Right atrium auricular region (tissue), 2 donors: Measurements from ENCODE around the gene RABL3. TPM values are rescaled to one million over a fixed set of nuclear protein-coding genes. Genes with fewer than 3 reads are reported as not detected.

Experiments used
- DNase-seq: peaks from one replicate; pipeline ENCODE4 v3.0.0-alpha.2; 2019; ENCODE audit warnings: low spot score
- H3K27ac ChIP-seq, 2 donors: fragments of 200-600 bp; sonication (generic); 1 replicate in 1 of 2; 2 replicates in 1 of 2; pipeline ENCODE4 v1.5.1; 2016 to 2019
- H3K27me3 ChIP-seq, 2 donors: fragments of 200-600 bp; sonication (generic); one replicate each; pipeline versions ENCODE4 v1.5.1 to v1.6.0; 2017 to 2019
- H3K36me3 ChIP-seq: fragments of 200-600 bp; sonication (generic); one replicate; pipeline ENCODE4 v1.5.1; 2016
- H3K4me1 ChIP-seq, 2 donors: fragments of 200-600 bp; sonication (generic); one replicate each; pipeline versions ENCODE4 v1.5.1 to v1.6.0; 2017 to 2019
- H3K4me3 ChIP-seq, 2 donors: fragments of 200-600 bp; sonication (generic); 1 replicate in 1 of 2; 2 replicates in 1 of 2; pipeline ENCODE4 v1.5.1; 2017 to 2019; ENCODE audit warnings: mild to moderate bottlenecking in 1 of 2, moderate library complexity in 1 of 2
- H3K9me3 ChIP-seq, 2 donors: fragments of 200-600 bp; sonication (generic); one replicate each; pipeline ENCODE4 v1.5.1; 2019
- CTCF ChIP-seq, 2 donors: fragments of 200-600 bp; sonication (generic); IDR thresholded peaks; one replicate each; pipeline ENCODE4 v1.5.1; 2019; ENCODE audit warnings: antibody characterized with exemption in 2 of 2
- total RNA-seq, 2 donors: library from RNA; depleted of rRNA; stranded (reverse); fragments of >200 nt; gene quantifications; one replicate each; pipeline ENCODE4 v1.1.0, GENCODE V29; 2016

Gene RABL3
- total RNA-seq, 2 donors from 2014 or later: 7.6 to 14.2 TPM

GRCh38 chr3:120637851-120638559 lies 104.3 kb downstream of the RABL3 start:
- H3K27me3 ChIP-seq: no peaks in the 10 kb centered on the region
- no peaks in the 10 kb centered on the region for H3K4me1 ChIP-seq
- no peaks in the 10 kb centered on the region for H3K9me3 ChIP-seq
- H3K27ac ChIP-seq: no peak overlapping the region
- no peak overlapping the region for H3K4me3 ChIP-seq
- no peak for DNase-seq
- no peaks in the 10 kb centered on the region for H3K36me3 ChIP-seq
- no peak for TF ChIP-seq CTCF (IDR thresholded peaks at IDR 0.05)

GRCh38 chr3:120636795-120637401 lies 105.4 kb downstream of the RABL3 start:
- Histone ChIP-seq H3K4me3 (no peak overlapping the region), H3K9me3 (no peaks in the 10 kb centered on the region), H3K27ac (no peak overlapping the region), H3K27me3 (no peaks in the 10 kb centered on the region), H3K36me3 (no peaks in the 10 kb centered on the region), H3K4me1 (no peaks in the 10 kb centered on the region)
- no peak for DNase-seq
- no peak for TF ChIP-seq CTCF (IDR thresholded peaks at IDR 0.05)

Other genes with a start within 250 kb of the RABL3 start
- 100 to 1,000 TPM; 244 to 274 TPM for gene NDUFB4, start 146.2 kb downstream of the RABL3 start, total RNA-seq
- under 1 TPM in 1 of 2 donors, not detected in 1; 0.41 TPM for gene HGD, start 60.3 kb downstream of the RABL3 start, total RNA-seq
- gene GTF2E1, start 228 bp upstream of the RABL3 start, total RNA-seq: 1 to 10 TPM; 6.8 to 9.6 TPM
- not detected for gene STXBP5L, start 165.7 kb upstream of the RABL3 start, total RNA-seq